T47D (cell line): ENCODE results near the gene ADGRL3.

Experiments used
- DNase-seq, 2 experiments: peaks; one replicate each; pipeline versions ENCODE4 v3.0.0 to v3.0.0-alpha.2; 2011 to 2012; ENCODE audit warnings: low read depth in 1 of 2, low spot score in 1 of 2
- JUND ChIP-seq: IDR thresholded peaks from 2 replicates; pipeline ENCODE4 v1.6.1; 2012; ENCODE audit warnings: low read depth
- in situ Hi-C: cut with HindIII; loops from 2 replicates; pipeline ENCODE4 v1.10.0; 2016; ENCODE audit warnings: low sequenced_read_pairs, low pct_unique_long_range_greater_than_20kb

ADGRL3 gene

GRCh38 chr4:61200187-61200915, at the start of gene ADGRL3:
ADGRL3 (plus strand) TSS chr4:61200326.
- in situ Hi-C loops, result no loop called here
- TF ChIP-seq JUND, result no peak
- DNase-seq, result no peak

DNA sequence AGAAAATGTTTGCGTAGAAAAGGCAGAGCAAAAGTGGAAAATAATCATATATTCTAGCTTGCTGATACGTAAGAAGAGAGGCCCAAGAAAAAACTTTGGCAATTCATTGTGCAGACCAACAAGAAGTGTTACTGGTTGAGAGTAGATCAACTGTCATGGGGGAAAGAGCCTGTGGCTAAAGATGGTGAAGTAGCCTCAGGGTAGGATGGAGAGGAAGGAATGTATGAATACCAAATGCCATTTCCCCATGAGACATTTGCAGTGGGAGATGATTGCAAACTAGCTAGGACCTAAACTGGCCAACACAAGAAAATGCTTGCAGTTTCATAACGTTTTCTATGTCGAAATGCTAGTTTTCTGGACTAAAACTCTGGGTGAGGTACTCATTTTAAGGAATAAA, 47.7 kb upstream of the ADGRL3 start:
- no peak for DNase-seq

GRCh38 chr4:61160478-61160877, 39.6 kb upstream of the ADGRL3 start:
- no peak for DNase-seq
- in situ Hi-C loops, result no loop called here

More for the DNA sequence above, 47.7 kb upstream of the ADGRL3 start:
- TF ChIP-seq JUND, result no peak
- in situ Hi-C loops, result no loop called here

GRCh38 chr4:61162116-61162515, 38.0 kb upstream of the ADGRL3 start:
- no peak for TF ChIP-seq JUND
- in situ Hi-C loops, result no loop called here
- no peak for DNase-seq

More at GRCh38 chr4:61160478-61160877, 39.6 kb upstream of the ADGRL3 start:
- TF ChIP-seq JUND, result no peak

- in situ Hi-C loops, result no loop called here
- DNase-seq, result no peak
- TF ChIP-seq JUND, result no peak
These were observed 26.3 kb upstream of the ADGRL3 start for GRCh38 chr4:61173799-61174198.

- in situ Hi-C loops, result no loop called here
- no peak for DNase-seq
- TF ChIP-seq JUND, result no peak
These were observed 24.6 kb upstream of the ADGRL3 start for GRCh38 chr4:61175495-61175894.

GRCh38 chr4:61177367-61177766, 22.8 kb upstream of the ADGRL3 start:
- no peak for TF ChIP-seq JUND
- DNase-seq, result no peak
- in situ Hi-C loops, result no loop called here

- TF ChIP-seq JUND, result no peak
- no peak for DNase-seq
- in situ Hi-C loops, result no loop called here
These were observed 19.7 kb upstream of the ADGRL3 start for GRCh38 chr4:61180405-61180804.

DNA sequence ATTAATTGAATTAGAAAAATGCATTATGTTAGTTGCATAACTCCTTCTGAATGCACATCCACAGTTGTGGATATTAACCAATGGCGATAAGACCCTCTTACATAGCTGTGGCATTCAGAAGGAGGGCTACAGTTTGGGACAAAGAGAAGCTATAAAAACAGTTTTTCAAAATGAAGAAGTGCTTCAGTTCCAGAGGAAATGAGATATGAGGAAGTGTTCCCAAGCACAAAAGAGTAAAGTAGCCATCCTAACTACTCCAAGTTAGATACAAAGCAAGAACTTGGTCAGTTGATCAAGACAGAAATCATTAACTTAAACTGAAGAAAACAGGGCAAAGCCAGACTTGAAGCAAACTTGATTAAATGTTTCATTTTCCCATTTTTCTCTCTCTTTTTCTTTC, 17.2 kb upstream of the ADGRL3 start:
- no peak for DNase-seq
- in situ Hi-C loops, result no loop called here
- no peak for TF ChIP-seq JUND

GRCh38 chr4:61185288-61185687, 14.8 kb upstream of the ADGRL3 start:
- no peak for TF ChIP-seq JUND
- in situ Hi-C loops, result no loop called here
- no peak for DNase-seq

- TF ChIP-seq JUND, result no peak
- DNase-seq, result no peak
- in situ Hi-C loops, result no loop called here
These were observed 7.7 kb upstream of the ADGRL3 start for GRCh38 chr4:61192392-61192791.

- no peak for TF ChIP-seq JUND
- in situ Hi-C loops, result no loop called here
- DNase-seq, result no peak
These were observed 6.3 kb upstream of the ADGRL3 start for GRCh38 chr4:61193863-61194262.

- no peak for TF ChIP-seq JUND
These were observed 5.6 kb upstream of the ADGRL3 start for GRCh38 chr4:61194571-61194970.

GRCh38 chr4:61195101-61195500, 5.0 kb upstream of the ADGRL3 start:
- in situ Hi-C loops, result no loop called here
- TF ChIP-seq JUND, result no peak
- DNase-seq, result no peak

More at GRCh38 chr4:61194571-61194970, 5.6 kb upstream of the ADGRL3 start:
- DNase-seq, result no peak
- in situ Hi-C loops, result no loop called here
